ENCODE results near the gene SAMD4A.

The SAMD4A gene

GRCh38 chr14:54703082-54703481 lies 136.2 kb downstream of the SAMD4A start:
- TF ChIP-seq CTCF (IDR thresholded peaks at IDR 0.05; ENCODE audit: low read depth, low read length), result no peak

GRCh38 chr14:54703724-54704123 lies 136.8 kb downstream of the SAMD4A start:
- TF ChIP-seq CTCF (IDR thresholded peaks at IDR 0.05; ENCODE audit: low read depth, low read length), result no peak
- DNase-seq (ENCODE audit: extremely low read depth, low read depth), result no peak

More at GRCh38 chr14:54703082-54703481, 136.2 kb downstream of the SAMD4A start:
- no peak for DNase-seq (ENCODE audit: extremely low read depth, low read depth)

GRCh38 chr14:54704768-54705167 lies 137.8 kb downstream of the SAMD4A start:
- DNase-seq (ENCODE audit: extremely low read depth, low read depth), result no peak
- TF ChIP-seq CTCF (IDR thresholded peaks at IDR 0.05; ENCODE audit: low read depth, low read length), result no peak

GRCh38 chr14:54706769-54707168 lies 139.8 kb downstream of the SAMD4A start:
- TF ChIP-seq CTCF (IDR thresholded peaks at IDR 0.05; ENCODE audit: low read depth, low read length), result no peak

GRCh38 chr14:54708161-54708560 lies 141.2 kb downstream of the SAMD4A start:
- TF ChIP-seq CTCF (IDR thresholded peaks at IDR 0.05; ENCODE audit: low read depth, low read length), result no peak

More at GRCh38 chr14:54706769-54707168, 139.8 kb downstream of the SAMD4A start:
- DNase-seq (ENCODE audit: extremely low read depth, low read depth), result no peak

GRCh38 chr14:54708982-54709381 lies 142.1 kb downstream of the SAMD4A start:
- no peak for DNase-seq (ENCODE audit: extremely low read depth, low read depth)
- no peak for TF ChIP-seq CTCF (IDR thresholded peaks at IDR 0.05; ENCODE audit: low read depth, low read length)

More at GRCh38 chr14:54708161-54708560, 141.2 kb downstream of the SAMD4A start:
- DNase-seq (ENCODE audit: extremely low read depth, low read depth), result no peak

GRCh38 chr14:54709444-54709843 lies 142.5 kb downstream of the SAMD4A start:
- TF ChIP-seq CTCF (IDR thresholded peaks at IDR 0.05; ENCODE audit: low read depth, low read length), result no peak
- no peak for DNase-seq (ENCODE audit: extremely low read depth, low read depth)
